Left lung (tissue), 10 donors: Measurements from ENCODE around the gene MDM4. TPM values are rescaled to one million over a fixed set of nuclear protein-coding genes. Genes with fewer than 3 reads are reported as not detected.

Experiments used
- ATAC-seq: fragments of 200-7000 bp; cut with Tn5 transposase; one replicate; pipeline ENCODE4 v1.9.1; 2020; ENCODE audit warnings: moderate library complexity
- DNase-seq, 4 donors: peaks; one replicate each; pipeline ENCODE4 v3.0.0-alpha.2; 2013 to 2020
- H3K27ac ChIP-seq, 2 donors: fragments of 200-600 bp; sonication (generic) in 1 of 2; one replicate each; pipeline versions ENCODE4 v1.5.0 to v1.8.0; 2020 to 2021
- H3K27me3 ChIP-seq, 2 donors: fragments of 200-600 bp; sonication (generic) in 1 of 2; one replicate each; pipeline versions ENCODE4 v1.5.0 to v1.8.0; 2020 to 2021
- H3K36me3 ChIP-seq, 2 donors: fragments of 200-600 bp; sonication (generic) in 1 of 2; one replicate each; pipeline versions ENCODE4 v1.5.0 to v1.8.0; 2020 to 2021
- H3K4me1 ChIP-seq, 2 donors: fragments of 200-600 bp; one replicate each; pipeline ENCODE4 v1.8.0; 2021
- H3K4me3 ChIP-seq, 2 donors: fragments of 200-600 bp; sonication (generic) in 1 of 2; one replicate each; pipeline versions ENCODE4 v1.5.0 to v1.8.0; 2020 to 2021; ENCODE audit warnings: mild to moderate bottlenecking in 1 of 2
- H3K9me3 ChIP-seq, 2 donors: fragments of 200-600 bp; sonication (generic) in 1 of 2; one replicate each; pipeline versions ENCODE4 v1.5.0 to v1.8.0; 2020 to 2021
- intact Hi-C, 2 donors: fragments of 100-400 bp; cut with DNase I; formaldehyde crosslinking; loops; one replicate each; pipeline versions ENCODE4 v1.11.2 to v1.14.2; 2022
- polyA plus RNA-seq, 6 donors: library from polyadenylated mRNA; unstranded; fragments of 120-200 nt; gene quantifications; one replicate each; pipeline ENCODE4 v1.2.1, GENCODE V29; 2013; ENCODE audit not compliant: insufficient read length in 6 of 6
- total RNA-seq, 2 donors: library from RNA; stranded (reverse); fragmentation: NEBNext Ultra II Directional; extraction: Animal tissue kit (Norgen Biotek cat#: 25700); gene quantifications; one replicate each; pipeline ENCODE4 v1.2.1, GENCODE V29; 2021
- TF ChIP-seq, protein P1 (sequence below), 2 donors: fragments of 200-600 bp; sonication (generic) in 1 of 2; IDR thresholded peaks; one replicate each; pipeline versions ENCODE4 v1.5.0 to v1.8.0; 2021; ENCODE audit warnings: antibody characterized with exemption in 2 of 2
- donor health status: DM: no; HTN: yes; CAD: no.
- donor health status: DM: no; HTN: no; CAD: no.

Gene MDM4
- total and polyA plus RNA-seq, 8 donors = 46.7 to 93.0 (median 77.9) TPM

DNA sequence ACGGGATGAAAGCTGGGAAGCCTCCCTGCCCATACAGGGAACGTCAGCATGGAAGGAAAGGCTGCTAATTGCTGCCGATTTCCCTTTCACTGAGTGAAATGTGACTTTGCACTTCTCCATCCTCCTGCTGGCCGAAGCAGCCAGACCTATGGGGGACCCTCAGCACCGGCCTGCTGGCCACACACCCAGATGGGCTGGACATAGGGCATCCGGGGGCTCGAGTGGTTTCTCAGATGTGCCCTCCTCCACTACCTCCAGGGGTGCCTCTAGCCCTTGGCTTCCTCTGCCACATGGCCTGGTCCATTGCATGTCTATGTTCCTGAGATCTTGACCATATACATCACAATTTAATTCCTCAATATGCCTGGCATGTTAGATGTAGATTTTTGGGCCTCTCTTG, 89.6 kb downstream of the MDM4 start:
- Histone ChIP-seq H3K27ac (no peak overlapping the region), H3K36me3 (no peaks in the 10 kb centered on the region), H3K4me1 (no peaks in the 10 kb centered on the region), H3K4me3 (no peak overlapping the region), H3K9me3 (no peaks in the 10 kb centered on the region), H3K27me3 (peaks cover 0 to 19% of the 10 kb centered on the region in 2 donors)
- ATAC-seq (no peak), DNase-seq (no peak)
- TF ChIP-seq, protein P1, sequence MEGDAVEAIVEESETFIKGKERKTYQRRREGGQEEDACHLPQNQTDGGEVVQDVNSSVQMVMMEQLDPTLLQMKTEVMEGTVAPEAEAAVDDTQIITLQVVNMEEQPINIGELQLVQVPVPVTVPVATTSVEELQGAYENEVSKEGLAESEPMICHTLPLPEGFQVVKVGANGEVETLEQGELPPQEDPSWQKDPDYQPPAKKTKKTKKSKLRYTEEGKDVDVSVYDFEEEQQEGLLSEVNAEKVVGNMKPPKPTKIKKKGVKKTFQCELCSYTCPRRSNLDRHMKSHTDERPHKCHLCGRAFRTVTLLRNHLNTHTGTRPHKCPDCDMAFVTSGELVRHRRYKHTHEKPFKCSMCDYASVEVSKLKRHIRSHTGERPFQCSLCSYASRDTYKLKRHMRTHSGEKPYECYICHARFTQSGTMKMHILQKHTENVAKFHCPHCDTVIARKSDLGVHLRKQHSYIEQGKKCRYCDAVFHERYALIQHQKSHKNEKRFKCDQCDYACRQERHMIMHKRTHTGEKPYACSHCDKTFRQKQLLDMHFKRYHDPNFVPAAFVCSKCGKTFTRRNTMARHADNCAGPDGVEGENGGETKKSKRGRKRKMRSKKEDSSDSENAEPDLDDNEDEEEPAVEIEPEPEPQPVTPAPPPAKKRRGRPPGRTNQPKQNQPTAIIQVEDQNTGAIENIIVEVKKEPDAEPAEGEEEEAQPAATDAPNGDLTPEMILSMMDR (IDR thresholded peaks at IDR 0.05) = no peak
- intact Hi-C loops = no loop called here

Other genes with a start within 250 kb of the MDM4 start
- 10 to 100 TPM in 1 of 2 donors, 1 to 10 TPM in 1; 5.1 to 14.0 TPM for gene PLEKHA6, start 156.5 kb upstream of the MDM4 start, total RNA-seq
- 10 to 100 TPM; 13.1 to 24.4 (median 16.6) TPM for gene PLEKHA6, start 156.5 kb upstream of the MDM4 start, polyA plus RNA-seq
- 10 to 100 TPM; 35.7 to 53.0 TPM for gene PPP1R15B, start 104.6 kb upstream of the MDM4 start, total RNA-seq
- 10 to 100 TPM; 31.8 to 45.8 (median 39.3) TPM for gene PPP1R15B, start 104.6 kb upstream of the MDM4 start, polyA plus RNA-seq
- gene PIK3C2B, start 21.6 kb upstream of the MDM4 start, total RNA-seq = 10 to 100 TPM; 26.5 to 42.6 TPM
- 10 to 100 TPM; 34.7 to 46.9 (median 38.3) TPM for gene PIK3C2B, start 21.6 kb upstream of the MDM4 start, polyA plus RNA-seq
- 1 to 10 TPM; 2.5 to 7.1 TPM for gene LRRN2, start 169.3 kb downstream of the MDM4 start, total RNA-seq
- gene LRRN2, start 169.3 kb downstream of the MDM4 start, polyA plus RNA-seq = 1 to 10 TPM; 1.6 to 4.1 (median 1.9) TPM